Measurements from ENCODE around the gene RMND5B.
"Not testable (repeated sequence)": the region's sequence is repeated elsewhere in the genome, so short reads cannot be mapped to it uniquely, and the experiment has no call there.

Gene RMND5B

GRCh38 chr5:178113841-178114324 is 16.9 kb upstream of the RMND5B start:
- DNase-seq (ENCODE audit: low read depth in 3 of 3) = no peak

- peak in 1 of 3 experiments; percentile 18 for DNase-seq (ENCODE audit: low read depth in 3 of 3)
Observed at GRCh38 chr5:178114325-178115135, 16.3 kb upstream of the RMND5B start.

GRCh38 chr5:178115136-178115813 is 15.5 kb upstream of the RMND5B start:
- DNase-seq (ENCODE audit: low read depth in 3 of 3) = no peak

- no peak for DNase-seq (ENCODE audit: low read depth in 3 of 3)
Observed at GRCh38 chr5:178115814-178116142, 15.0 kb upstream of the RMND5B start.

- peak in 2 of 3 experiments; percentile 43 to 55 for DNase-seq (ENCODE audit: low read depth in 3 of 3)
Observed at GRCh38 chr5:178116143-178116885, 14.5 kb upstream of the RMND5B start.

GRCh38 chr5:178117923-178118701 is 12.7 kb upstream of the RMND5B start:
- no peak for DNase-seq (ENCODE audit: low read depth in 3 of 3)

GRCh38 chr5:178119915-178120606 is 10.8 kb upstream of the RMND5B start:
- DNase-seq (ENCODE audit: low read depth in 3 of 3) = no peak

- DNase-seq (ENCODE audit: low read depth in 3 of 3) = peak; percentile 43 to 69 (median 62)
Observed at GRCh38 chr5:178120607-178121357, 10.0 kb upstream of the RMND5B start.

GRCh38 chr5:178121391-178122276 is 9.2 kb upstream of the RMND5B start:
- no peak for DNase-seq (ENCODE audit: low read depth in 3 of 3)

GRCh38 chr5:178122346-178122745 is 8.5 kb upstream of the RMND5B start:
- DNase-seq (ENCODE audit: low read depth in 3 of 3) = no peak

GRCh38 chr5:178123094-178123965 is 7.5 kb upstream of the RMND5B start:
- DNase-seq (ENCODE audit: low read depth in 3 of 3) = no peak

- DNase-seq (ENCODE audit: low read depth in 3 of 3) = no peak
Observed at GRCh38 chr5:178123966-178124925, 6.6 kb upstream of the RMND5B start.

GRCh38 chr5:178125253-178125906 is 5.4 kb upstream of the RMND5B start:
- no peak for DNase-seq (ENCODE audit: low read depth in 3 of 3)

GRCh38 chr5:178126556-178126955 is 4.3 kb upstream of the RMND5B start:
- DNase-seq (ENCODE audit: low read depth in 3 of 3) = no peak

- not testable (repeated sequence) for DNase-seq (ENCODE audit: low read depth in 3 of 3)
Observed at GRCh38 chr5:178127300-178128009, 3.4 kb upstream of the RMND5B start.

GRCh38 chr5:178129296-178129695 is 1.5 kb upstream of the RMND5B start:
- no peak for DNase-seq (ENCODE audit: low read depth in 3 of 3)
